Spinal cord (tissue), 10 donors: ENCODE data around the gene CHRM1. TPM values are rescaled to one million over a fixed set of nuclear protein-coding genes. Genes with fewer than 3 reads are reported as not detected.

Experiments
- DNase-seq, 6 donors: peaks; one replicate each; pipeline versions ENCODE4 v3.0.0 to v3.0.0-alpha.2; 2013 to 2015; ENCODE audit warnings: low spot score in 6 of 6, low read depth in 4 of 6
- H3K27ac ChIP-seq: one replicate; pipeline ENCODE4 v1.5.1; 2013; ENCODE audit warnings: low read depth, low read length, control low read depth
- H3K27me3 ChIP-seq: one replicate; pipeline ENCODE4 v1.6.1; 2013; ENCODE audit warnings: low read length; ENCODE audit not compliant: control insufficient read depth, insufficient read depth
- H3K36me3 ChIP-seq: one replicate; pipeline ENCODE4 v1.6.1; 2013; ENCODE audit warnings: low read length; ENCODE audit not compliant: control insufficient read depth, insufficient read depth
- H3K4me1 ChIP-seq: one replicate; pipeline ENCODE4 v1.6.1; 2013; ENCODE audit warnings: low read length; ENCODE audit not compliant: control insufficient read depth, insufficient read depth
- H3K4me3 ChIP-seq: one replicate; pipeline ENCODE4 v1.5.1; 2013; ENCODE audit warnings: low read depth, low read length, control low read depth
- H3K9me3 ChIP-seq: one replicate; pipeline ENCODE4 v1.6.1; 2013; ENCODE audit warnings: low read length; ENCODE audit not compliant: control insufficient read depth, insufficient read depth
- WGBS: methylation state at CpG from one replicate; pipeline ENCODE4 v1.1.5; 2013; ENCODE audit warnings: missing lambda C conversion rate; ENCODE audit not compliant: insufficient coverage; 5-methylcytosine and 5-hydroxymethylcytosine counted together
- polyA plus RNA-seq, 2 donors: library from polyadenylated mRNA; unstranded; fragments of 120-200 nt; gene quantifications; one replicate each; pipeline ENCODE4 v1.2.1, GENCODE V29; 2013; ENCODE audit not compliant: insufficient read length in 2 of 2
- total RNA-seq, 2 donors: library from RNA; depleted of rRNA in 1 of 2; stranded (reverse); fragments of 120-200 nt in 1 of 2; fragments of >200 nt in 1 of 2; gene quantifications; one replicate each; pipeline versions ENCODE4 v1.2.3 to v1.2.4, GENCODE V29; 2013 to 2014
- donor health status: healthy.

Gene CHRM1
- total and polyA plus RNA-seq, 4 donors: 0.89 to 4.4 (median 2.1) TPM

DNA sequence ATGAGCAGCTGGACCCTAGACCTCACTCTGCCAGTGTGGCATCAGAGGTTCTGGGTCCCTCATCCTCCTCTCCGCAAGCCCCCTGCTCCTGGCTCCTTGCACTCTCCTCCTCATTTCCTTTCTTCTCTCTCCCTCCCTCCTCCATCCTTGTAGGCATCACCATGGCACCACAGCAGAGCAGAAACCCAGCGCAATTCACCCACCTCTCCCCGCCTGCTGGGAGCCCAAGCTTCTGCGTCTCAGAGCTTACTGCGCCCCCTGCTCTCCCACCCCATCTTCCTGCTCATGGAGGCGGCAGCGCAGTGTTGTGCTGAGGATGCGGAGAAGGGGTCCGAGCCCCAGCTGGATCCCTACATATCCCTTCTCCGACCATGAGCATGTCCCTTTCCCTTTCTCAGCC, 1.7 kb downstream of the CHRM1 start:
- H3K36me3 ChIP-seq: no peaks in the 10 kb centered on the region
- H3K27me3 ChIP-seq: peaks cover 28% of the 10 kb centered on the region
- no peak for DNase-seq
- H3K4me3 ChIP-seq: no peak overlapping the region
- H3K27ac ChIP-seq: no peak overlapping the region
- H3K9me3 ChIP-seq: no peaks in the 10 kb centered on the region
- WGBS: 72% methylated on average over 10 of the region's 10 CpGs
- H3K4me1 ChIP-seq: peaks cover 49% of the 10 kb centered on the region

DNA sequence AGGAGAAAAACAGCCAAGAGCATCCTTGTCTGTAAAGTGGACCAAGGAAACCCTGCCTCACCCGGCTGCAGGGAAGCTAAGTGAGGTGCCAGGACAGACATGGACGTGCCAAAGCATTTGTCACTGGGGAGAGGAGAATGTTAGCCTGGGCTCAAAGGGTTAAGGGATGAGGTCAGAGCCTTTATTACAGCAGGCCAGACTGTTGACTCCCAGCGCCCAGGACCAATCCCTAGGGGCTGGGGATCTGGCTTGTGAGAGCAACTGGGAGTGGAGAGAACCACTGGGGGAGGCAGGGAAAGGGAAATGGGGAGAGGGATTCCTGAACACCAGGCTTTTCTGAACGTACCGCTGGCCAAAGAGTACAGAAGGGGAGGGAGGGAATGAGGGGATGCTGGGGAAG, 2.6 kb downstream of the CHRM1 start:
- H3K27me3 ChIP-seq: peaks cover 19% of the 10 kb centered on the region
- no peak overlapping the region for H3K4me3 ChIP-seq
- H3K4me1 ChIP-seq: peaks cover 41% of the 10 kb centered on the region
- no peak overlapping the region for H3K27ac ChIP-seq
- no peaks in the 10 kb centered on the region for H3K9me3 ChIP-seq
- WGBS: 43% methylated on average over 5 of the region's 5 CpGs
- DNase-seq: no peak
- no peaks in the 10 kb centered on the region for H3K36me3 ChIP-seq

DNA sequence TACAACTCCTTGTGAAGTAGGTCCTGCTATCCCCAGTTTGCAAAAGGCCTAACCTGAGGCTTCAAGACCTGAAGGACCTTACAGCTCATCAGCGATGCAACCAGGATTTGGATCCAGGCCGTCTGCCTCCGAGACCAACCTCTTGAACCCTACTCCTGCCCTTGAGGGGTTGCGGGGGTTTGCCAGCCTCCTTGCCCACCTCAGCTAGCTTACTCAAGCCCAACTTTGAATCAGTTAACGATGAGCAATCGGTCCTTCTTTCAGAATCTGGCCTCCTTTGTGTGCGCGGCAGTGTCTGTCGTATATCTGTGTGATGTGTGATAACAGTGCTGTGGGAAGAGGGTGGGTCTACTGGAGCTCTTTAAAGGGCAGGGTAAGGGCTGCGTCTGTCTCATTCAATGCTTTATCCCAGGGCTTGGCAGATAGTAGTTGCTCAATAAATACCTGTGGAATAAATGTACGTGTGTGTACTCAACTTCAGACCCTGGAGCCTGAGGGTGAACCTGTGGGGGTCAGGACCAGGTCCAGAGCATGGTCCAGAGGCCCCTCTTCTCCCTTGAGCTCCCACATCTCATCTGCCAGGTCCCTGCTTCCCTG, 3.2 kb downstream of the CHRM1 start:
- peaks cover 13% of the 10 kb centered on the region for H3K27me3 ChIP-seq
- DNase-seq: no peak
- 84% methylated on average over 11 of the region's 11 CpGs for WGBS
- H3K4me1 ChIP-seq: peaks cover 36% of the 10 kb centered on the region
- H3K9me3 ChIP-seq: no peaks in the 10 kb centered on the region
- no peak overlapping the region for H3K27ac ChIP-seq
- no peak overlapping the region for H3K4me3 ChIP-seq
- H3K36me3 ChIP-seq: no peaks in the 10 kb centered on the region

DNA sequence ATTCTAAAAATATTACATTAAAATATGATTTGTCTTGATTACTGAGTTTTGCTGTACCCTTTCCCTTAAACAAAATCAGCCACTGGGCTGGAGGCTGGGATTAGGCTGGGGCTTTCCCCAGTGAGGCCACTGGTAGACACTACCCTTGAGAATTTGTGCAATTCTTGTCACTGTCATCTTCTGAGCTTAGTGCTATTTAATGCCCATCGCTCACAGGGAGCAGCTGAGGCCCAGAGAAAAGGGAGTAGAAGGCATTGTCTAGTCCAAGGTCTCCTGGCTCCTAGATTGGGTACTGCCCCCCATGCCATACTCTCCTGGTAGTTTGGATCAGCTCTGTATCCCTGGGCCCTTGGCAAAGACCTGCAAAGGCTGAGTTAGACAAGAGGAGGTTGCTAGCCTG, 6.7 kb downstream of the CHRM1 start:
- Histone ChIP-seq H3K27me3 (no peaks in the 10 kb centered on the region), H3K27ac (no peak overlapping the region), H3K4me3 (no peak overlapping the region), H3K4me1 (peaks cover 17% of the 10 kb centered on the region), H3K9me3 (no peaks in the 10 kb centered on the region), H3K36me3 (peaks cover 10% of the 10 kb centered on the region)
- DNase-seq: no peak
- WGBS: 83% methylated on average over 1 of the region's 1 CpG

DNA sequence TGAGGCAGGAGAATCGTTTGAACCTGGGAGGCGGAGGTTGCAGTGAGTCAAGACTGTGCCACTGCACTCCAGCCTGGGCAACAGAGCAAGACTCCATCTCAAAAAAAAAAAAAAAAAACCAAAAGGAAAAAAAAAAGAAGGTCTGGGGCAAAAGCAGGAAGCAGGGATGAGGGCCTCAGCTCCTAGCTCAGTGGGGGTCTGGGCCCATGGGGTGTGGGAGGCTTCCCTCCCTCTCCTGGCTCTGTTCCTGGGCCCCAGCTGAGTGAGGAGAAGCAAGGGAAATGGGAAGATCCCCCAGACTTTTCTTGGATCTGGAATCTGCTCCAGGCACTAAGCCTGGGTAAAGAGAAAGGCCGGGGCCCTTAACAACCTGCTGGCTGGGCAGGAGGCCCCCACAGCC, 8.9 kb downstream of the CHRM1 start:
- H3K36me3 ChIP-seq: peaks cover 11% of the 10 kb centered on the region
- H3K4me1 ChIP-seq: peaks cover 27% of the 10 kb centered on the region
- H3K27me3 ChIP-seq: no peaks in the 10 kb centered on the region
- 85% methylated on average over 1 of the region's 3 CpGs for WGBS
- H3K9me3 ChIP-seq: no peaks in the 10 kb centered on the region
- no peak overlapping the region for H3K27ac ChIP-seq
- no peak overlapping the region for H3K4me3 ChIP-seq
- no peak for DNase-seq

DNA sequence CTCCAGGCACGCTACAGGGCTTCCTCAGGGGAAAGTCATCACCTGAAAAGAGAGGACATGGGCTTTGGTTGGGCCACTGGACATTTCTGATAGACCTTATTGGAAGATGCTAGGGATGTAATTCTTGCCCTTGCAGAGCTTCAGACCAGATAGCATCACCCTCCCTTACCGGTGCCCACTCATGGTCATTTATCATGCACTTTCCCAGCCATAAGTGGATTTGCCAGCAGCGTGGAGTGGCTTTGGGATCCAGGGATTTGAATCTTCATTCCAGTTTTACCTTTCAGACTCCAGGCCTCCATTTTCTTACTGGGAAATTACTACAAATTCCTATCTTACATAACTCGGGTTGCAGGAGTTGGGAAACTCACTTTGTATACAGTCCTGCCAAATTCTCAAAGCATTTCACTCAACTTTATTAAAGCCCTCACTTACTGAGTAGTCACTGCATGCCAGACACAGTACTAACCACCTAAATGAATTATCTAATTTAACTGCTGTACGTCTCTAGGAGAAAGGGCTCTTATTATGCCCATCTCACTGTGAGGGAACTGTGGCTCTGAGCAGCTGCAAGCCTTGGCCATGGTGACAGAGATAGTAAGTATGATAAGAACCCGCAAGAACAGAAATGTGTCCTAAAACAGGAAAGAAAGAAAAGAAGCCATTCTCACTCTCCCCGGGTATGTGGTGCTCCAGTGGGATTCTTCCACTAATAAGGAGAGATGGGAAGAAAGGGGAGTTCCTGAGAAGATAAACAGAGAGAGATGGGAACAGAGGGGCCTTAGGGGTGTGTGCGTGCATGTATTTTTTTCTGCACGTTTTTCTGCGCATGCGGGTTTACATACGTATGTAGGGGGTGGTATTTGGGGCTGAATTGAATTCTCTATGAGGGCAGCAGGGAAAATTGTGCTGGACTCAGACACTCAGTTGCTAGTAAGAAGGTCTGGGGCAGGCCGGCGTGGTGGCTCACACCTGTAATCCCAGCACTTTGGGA, 9.7 kb downstream of the CHRM1 start:
- no peak overlapping the region for H3K4me3 ChIP-seq
- H3K27me3 ChIP-seq: no peaks in the 10 kb centered on the region
- WGBS: 96% methylated on average over 8 of the region's 14 CpGs
- DNase-seq: no peak
- H3K9me3 ChIP-seq: no peaks in the 10 kb centered on the region
- peaks cover 27% of the 10 kb centered on the region for H3K4me1 ChIP-seq
- H3K27ac ChIP-seq: no peak overlapping the region
- H3K36me3 ChIP-seq: peaks cover 11% of the 10 kb centered on the region

DNA sequence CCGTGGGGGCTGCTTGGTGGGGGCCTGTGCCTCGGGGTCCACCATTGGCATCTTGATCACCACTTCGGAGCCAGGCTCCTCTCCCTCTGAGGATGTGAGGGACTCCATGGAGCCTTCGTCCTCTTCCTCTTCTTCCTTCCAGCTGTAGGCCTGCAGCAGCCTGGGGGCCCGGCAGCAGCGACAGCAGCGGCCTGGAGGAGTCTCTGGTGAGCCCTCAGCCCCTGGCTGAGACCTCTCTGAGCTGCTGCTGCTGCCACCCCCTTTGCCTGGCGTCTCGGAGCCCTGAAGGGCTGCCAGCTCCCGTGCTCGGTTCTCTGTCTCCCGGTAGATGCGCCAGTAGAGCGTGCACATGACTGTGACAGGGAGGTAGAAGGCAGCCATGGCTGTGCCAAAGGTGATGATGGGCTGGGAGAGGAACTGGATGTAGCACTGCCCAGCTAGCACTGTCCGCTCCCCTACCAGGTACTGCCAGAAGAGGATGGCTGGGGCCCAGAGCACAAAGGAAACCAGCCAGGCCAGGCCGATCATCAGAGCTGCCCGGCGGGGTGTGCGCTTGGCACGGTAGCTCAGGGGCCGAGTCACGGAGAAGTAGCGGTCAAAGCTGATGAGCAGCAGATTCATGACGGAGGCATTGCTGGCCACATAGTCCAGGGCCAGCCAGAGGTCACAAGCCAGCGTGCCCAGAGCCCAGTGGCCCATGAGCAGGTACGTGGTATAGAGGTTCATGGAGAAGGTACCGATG, 10.9 kb downstream of the CHRM1 start:
- peaks cover 11% of the 10 kb centered on the region for H3K36me3 ChIP-seq
- H3K4me1 ChIP-seq: peaks cover 35% of the 10 kb centered on the region
- 90% methylated on average over 27 of the region's 27 CpGs for WGBS
- peak overlapping the region; percentile 78 for H3K27ac ChIP-seq
- DNase-seq: no peak
- H3K27me3 ChIP-seq: no peaks in the 10 kb centered on the region
- H3K4me3 ChIP-seq: no peak overlapping the region
- no peaks in the 10 kb centered on the region for H3K9me3 ChIP-seq

DNA sequence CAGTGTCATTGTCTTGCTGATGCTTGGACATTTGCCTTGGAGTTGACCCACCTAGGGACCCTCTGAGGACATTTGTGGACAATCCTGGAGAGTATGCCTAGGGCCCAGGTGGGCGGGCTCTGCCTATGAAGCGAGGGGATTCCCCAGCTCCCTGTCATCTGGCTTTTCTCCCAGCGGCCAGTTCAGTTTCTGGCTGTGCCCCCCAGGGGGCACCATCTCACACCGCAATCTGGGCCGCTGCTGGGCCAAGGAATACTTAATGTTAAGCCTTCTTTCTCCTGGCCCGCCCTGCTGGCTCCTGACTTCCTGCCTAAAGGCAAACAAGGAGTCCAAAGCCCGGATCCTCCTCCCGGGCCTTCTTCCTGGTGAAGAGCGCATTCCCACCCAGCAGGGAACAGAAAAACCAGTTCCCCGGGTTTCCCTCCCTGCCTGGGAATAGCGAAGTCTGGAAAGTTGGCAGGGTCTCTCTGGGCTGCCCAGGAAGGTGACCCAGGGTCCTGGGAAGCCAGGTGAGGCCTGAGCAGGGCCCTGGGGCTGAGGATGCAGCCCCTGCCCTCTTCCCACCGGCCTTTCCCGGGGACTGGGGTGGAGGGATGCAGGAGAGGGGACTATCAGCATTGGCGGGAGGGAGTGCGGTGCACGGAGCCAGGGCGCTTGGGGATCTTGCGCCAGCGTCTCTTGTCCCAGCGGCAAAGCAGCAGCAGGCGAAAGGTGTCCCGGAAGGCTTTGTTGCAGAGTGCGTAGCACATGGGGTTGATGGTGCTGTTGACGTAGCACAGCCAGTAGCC, 11.9 kb downstream of the CHRM1 start:
- WGBS: 44% methylated on average over 24 of the region's 24 CpGs
- Histone ChIP-seq H3K4me3 (no peak overlapping the region), H3K36me3 (peaks cover 11% of the 10 kb centered on the region), H3K9me3 (no peaks in the 10 kb centered on the region), H3K4me1 (peaks cover 35% of the 10 kb centered on the region), H3K27ac (peak overlapping the region; percentile 78), H3K27me3 (no peaks in the 10 kb centered on the region)
- peak in 3 of 6 donors; percentile 54 to 86 (median 65) for DNase-seq
